NB4 (cell line): ENCODE measurements around the gene CAND2.

Source experiments
- DNase-seq: peaks from one replicate; pipeline ENCODE4 v3.0.0; 2010; ENCODE audit warnings: low read depth
- H3K4me3 ChIP-seq: one replicate; pipeline ENCODE4 v1.5.1; 2011; ENCODE audit warnings: mild to moderate bottlenecking, low read depth, low read length, moderate library complexity
- CTCF ChIP-seq: IDR thresholded peaks from one replicate; pipeline ENCODE4 v1.5.1; 2012; ENCODE audit warnings: low read depth, low read length
- MAX ChIP-seq: IDR thresholded peaks from 2 replicates; pipeline ENCODE4 v1.6.1; 2011; ENCODE audit warnings: low read depth, low read length
- MYC ChIP-seq: IDR thresholded peaks from 2 replicates; pipeline ENCODE4 v1.6.1; 2011; ENCODE audit warnings: low read depth, low read length
- POLR2A ChIP-seq: IDR thresholded peaks from 2 replicates; pipeline ENCODE4 v1.6.1; 2011; ENCODE audit warnings: mild to moderate bottlenecking; ENCODE audit not compliant: insufficient read length; ENCODE audit errors: extremely low read depth

The CAND2 gene

GRCh38 chr3:12822725-12823373 lies 26.4 kb downstream of the CAND2 start:
- no peak overlapping the region for H3K4me3 ChIP-seq
- TF ChIP-seq POLR2A (no peak), MAX (no peak), CTCF (peak; percentile 31)
- peak; percentile 48 for DNase-seq

GRCh38 chr3:12824299-12824698 lies 27.8 kb downstream of the CAND2 start:
- TF ChIP-seq MAX (no peak), POLR2A (no peak), MYC (no peak), CTCF (no peak)
- no peak overlapping the region for H3K4me3 ChIP-seq
- no peak for DNase-seq

- TF ChIP-seq MYC (no peak), MAX (no peak), POLR2A (no peak), CTCF (no peak)
- H3K4me3 ChIP-seq = no peak overlapping the region
- no peak for DNase-seq
Measured at GRCh38 chr3:12825156-12825555, 28.7 kb downstream of the CAND2 start.

- no peak for DNase-seq
- TF ChIP-seq POLR2A = no peak
- TF ChIP-seq CTCF = no peak
- TF ChIP-seq MAX = no peak
- TF ChIP-seq MYC = no peak
- H3K4me3 ChIP-seq = no peak overlapping the region
Measured at GRCh38 chr3:12828751-12829150, 32.3 kb downstream of the CAND2 start.

- no peak for TF ChIP-seq MYC
- TF ChIP-seq POLR2A = no peak
- no peak for TF ChIP-seq MAX
- no peak for TF ChIP-seq CTCF
- no peak overlapping the region for H3K4me3 ChIP-seq
- DNase-seq = no peak
Measured at GRCh38 chr3:12829404-12829803, 32.9 kb downstream of the CAND2 start.
